ACC112 (cell line): ENCODE results near the gene NEDD8.
A peak's percentile ranks its signal among the peaks of the same experiment; 100 is the strongest.

Experiments used
- H2AFZ ChIP-seq: fragments of 200-600 bp; sonication (generic); one replicate; pipeline ENCODE4 v1.6.0; 2017; ENCODE audit warnings: antibody characterized with exemption, low read length; ENCODE audit not compliant: unreplicated experiment
- H3K27ac ChIP-seq: fragments of 200-600 bp; sonication (generic); 2 replicates; pipeline ENCODE4 v1.5.1; 2014; ENCODE audit warnings: low read depth, mild to moderate bottlenecking, antibody characterized with exemption, low read length, moderate library complexity
- H3K27me3 ChIP-seq: fragments of 200-600 bp; sonication (generic); 2 replicates; pipeline ENCODE4 v1.6.1; 2014; ENCODE audit warnings: mild to moderate bottlenecking, antibody characterized with exemption, low read length, moderate library complexity, mixed read lengths; ENCODE audit not compliant: insufficient read depth
- H3K36me3 ChIP-seq: fragments of 200-600 bp; sonication (generic); 2 replicates; pipeline ENCODE4 v1.6.1; 2016; ENCODE audit warnings: mild to moderate bottlenecking, antibody characterized with exemption, low read length, moderate library complexity, mixed read lengths; ENCODE audit not compliant: insufficient read depth
- H3K4me1 ChIP-seq: fragments of 200-600 bp; sonication (generic); one replicate; pipeline ENCODE4 v1.6.1; 2016; ENCODE audit warnings: low read length, mixed read lengths; ENCODE audit not compliant: insufficient read depth, unreplicated experiment, control insufficient read depth
- H3K4me3 ChIP-seq: fragments of 200-600 bp; sonication (generic); 2 replicates; pipeline ENCODE4 v1.5.1; 2014; ENCODE audit warnings: mild to moderate bottlenecking, low read depth, low read length
- H3K79me2 ChIP-seq: fragments of 200-600 bp; sonication (generic); one replicate; pipeline ENCODE4 v1.6.0; 2016; ENCODE audit warnings: low read length; ENCODE audit not compliant: control insufficient read depth, unreplicated experiment, insufficient read depth

The NEDD8 gene

DNA sequence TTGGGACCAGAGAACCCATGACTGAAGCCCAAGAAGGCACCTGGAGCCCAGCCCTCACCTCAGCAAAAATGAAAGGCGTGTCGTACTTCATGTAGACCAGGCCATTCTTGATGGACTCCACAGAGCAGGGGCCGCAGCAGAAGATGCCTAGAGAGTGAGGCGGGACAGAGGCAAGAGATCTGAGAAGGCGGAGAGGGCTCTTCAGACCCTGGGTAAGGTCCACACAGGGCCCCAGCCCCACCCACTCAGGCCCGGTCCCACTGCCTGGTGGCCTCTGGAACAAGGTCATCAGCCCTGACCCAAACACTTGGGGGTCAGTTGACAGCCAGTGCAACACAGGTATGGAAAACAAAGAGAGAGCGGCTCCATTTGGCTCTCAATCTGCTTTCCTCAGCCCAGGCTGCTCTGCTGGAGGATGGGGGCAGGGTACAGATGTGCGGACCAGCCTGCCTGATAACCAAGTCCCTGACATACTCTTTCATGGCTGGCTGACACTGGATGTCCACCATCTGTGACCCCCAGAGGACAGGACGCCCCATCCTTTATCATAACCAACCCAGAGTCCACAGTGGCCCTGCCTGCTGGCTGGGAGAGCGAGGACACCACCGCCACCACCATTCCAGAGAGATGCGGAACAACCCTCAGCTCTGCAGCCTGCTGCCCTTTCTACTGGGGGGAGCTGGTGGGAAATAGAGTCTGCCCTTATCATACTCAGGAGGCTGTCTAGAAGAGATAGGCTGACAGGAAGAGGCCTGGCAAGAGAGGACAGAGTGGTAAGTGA lies 24.0 kb upstream of the NEDD8 start:
- no peak overlapping the region for H3K4me3 ChIP-seq
- no peak overlapping the region for H3K27ac ChIP-seq
- no peaks in the 10 kb centered on the region for H3K27me3 ChIP-seq
- H3K36me3 ChIP-seq: no peaks in the 10 kb centered on the region
- peaks cover 20% of the 10 kb centered on the region for H3K4me1 ChIP-seq
- H2AFZ ChIP-seq: no peak overlapping the region
- no peaks in the 10 kb centered on the region for H3K79me2 ChIP-seq

DNA sequence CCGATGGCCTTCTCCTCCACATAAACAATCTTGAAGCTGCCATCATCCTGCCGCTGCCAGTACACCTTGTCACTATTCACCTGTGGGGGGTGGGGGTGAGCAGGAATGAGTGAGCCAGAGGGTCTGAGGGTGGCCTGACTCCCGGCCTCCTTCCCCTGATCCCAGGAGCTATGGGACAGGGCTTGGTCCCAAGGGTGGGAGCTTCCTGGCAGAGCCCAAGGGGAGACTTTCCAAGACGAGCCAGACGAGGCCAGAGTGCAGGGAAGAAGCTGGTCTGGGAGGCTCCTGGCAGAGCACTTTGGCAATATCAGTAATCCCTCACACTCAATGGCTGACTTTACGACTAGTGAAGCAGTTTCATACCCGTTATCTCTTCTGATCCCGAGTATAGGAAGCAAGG lies 23.3 kb upstream of the NEDD8 start:
- H3K27ac ChIP-seq: no peak overlapping the region
- peaks cover 27% of the 10 kb centered on the region for H3K4me1 ChIP-seq
- H2AFZ ChIP-seq: no peak overlapping the region
- H3K27me3 ChIP-seq: no peaks in the 10 kb centered on the region
- no peaks in the 10 kb centered on the region for H3K79me2 ChIP-seq
- no peak overlapping the region for H3K4me3 ChIP-seq
- no peaks in the 10 kb centered on the region for H3K36me3 ChIP-seq

DNA sequence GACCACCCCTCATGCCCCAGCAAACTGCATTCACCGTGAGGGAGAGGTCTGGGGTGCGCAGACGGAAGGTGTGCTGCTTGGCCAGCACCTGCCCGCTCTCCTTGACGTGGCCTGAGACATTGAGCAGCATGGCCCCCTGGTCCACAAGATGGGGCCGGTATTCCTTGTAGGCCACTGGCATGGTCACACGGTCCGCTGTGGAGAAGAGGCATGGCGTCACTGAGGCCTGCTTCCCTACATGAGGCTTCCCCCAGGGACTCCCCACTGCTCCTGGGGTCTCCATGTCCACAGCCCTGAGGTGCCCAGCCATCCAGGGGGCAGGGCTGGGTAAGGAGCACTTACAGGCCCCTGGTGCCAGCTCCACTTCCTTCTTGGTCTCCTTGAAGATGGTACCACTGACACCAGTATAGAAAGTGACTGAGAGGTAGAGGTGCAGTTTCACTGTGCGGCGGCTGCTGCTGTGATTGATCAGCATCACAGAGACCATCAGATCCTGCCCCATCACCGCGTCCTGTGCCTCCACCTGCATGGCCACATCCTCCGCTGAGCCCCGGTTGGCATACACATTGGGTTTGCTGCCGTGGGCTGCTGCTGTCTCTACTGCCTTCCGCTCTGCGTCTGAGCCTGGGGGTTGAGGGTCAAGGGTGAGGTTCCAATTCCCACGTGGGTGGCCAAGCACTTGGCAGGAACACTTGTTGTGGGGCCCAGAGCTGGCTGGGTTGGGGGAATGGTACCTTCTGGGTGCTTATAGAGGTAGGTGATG lies 22.6 kb upstream of the NEDD8 start:
- no peak overlapping the region for H2AFZ ChIP-seq
- H3K36me3 ChIP-seq: no peaks in the 10 kb centered on the region
- H3K4me3 ChIP-seq: no peak overlapping the region
- H3K79me2 ChIP-seq: no peaks in the 10 kb centered on the region
- peaks cover 29% of the 10 kb centered on the region for H3K4me1 ChIP-seq
- H3K27me3 ChIP-seq: no peaks in the 10 kb centered on the region
- no peak overlapping the region for H3K27ac ChIP-seq

DNA sequence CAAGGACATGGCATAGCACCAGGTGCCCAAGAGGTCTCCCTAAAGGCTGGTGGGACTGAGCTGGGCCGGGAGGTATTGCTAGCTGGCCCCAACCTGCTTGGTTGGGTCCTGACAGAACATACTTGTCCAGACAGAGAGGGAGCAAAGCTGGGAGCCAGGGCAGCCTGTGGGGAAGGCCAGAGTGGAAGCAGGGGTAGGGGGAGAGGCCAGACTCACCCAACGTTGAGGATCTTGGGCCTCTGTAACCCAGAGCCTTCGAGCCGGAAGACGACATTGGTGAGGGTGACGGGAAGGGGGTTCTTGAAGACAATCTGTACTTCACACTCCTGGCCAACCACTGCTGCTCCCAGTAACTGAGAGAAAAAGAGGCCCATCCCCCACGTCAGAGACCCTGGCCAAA lies 21.8 kb upstream of the NEDD8 start:
- no peaks in the 10 kb centered on the region for H3K36me3 ChIP-seq

DNA sequence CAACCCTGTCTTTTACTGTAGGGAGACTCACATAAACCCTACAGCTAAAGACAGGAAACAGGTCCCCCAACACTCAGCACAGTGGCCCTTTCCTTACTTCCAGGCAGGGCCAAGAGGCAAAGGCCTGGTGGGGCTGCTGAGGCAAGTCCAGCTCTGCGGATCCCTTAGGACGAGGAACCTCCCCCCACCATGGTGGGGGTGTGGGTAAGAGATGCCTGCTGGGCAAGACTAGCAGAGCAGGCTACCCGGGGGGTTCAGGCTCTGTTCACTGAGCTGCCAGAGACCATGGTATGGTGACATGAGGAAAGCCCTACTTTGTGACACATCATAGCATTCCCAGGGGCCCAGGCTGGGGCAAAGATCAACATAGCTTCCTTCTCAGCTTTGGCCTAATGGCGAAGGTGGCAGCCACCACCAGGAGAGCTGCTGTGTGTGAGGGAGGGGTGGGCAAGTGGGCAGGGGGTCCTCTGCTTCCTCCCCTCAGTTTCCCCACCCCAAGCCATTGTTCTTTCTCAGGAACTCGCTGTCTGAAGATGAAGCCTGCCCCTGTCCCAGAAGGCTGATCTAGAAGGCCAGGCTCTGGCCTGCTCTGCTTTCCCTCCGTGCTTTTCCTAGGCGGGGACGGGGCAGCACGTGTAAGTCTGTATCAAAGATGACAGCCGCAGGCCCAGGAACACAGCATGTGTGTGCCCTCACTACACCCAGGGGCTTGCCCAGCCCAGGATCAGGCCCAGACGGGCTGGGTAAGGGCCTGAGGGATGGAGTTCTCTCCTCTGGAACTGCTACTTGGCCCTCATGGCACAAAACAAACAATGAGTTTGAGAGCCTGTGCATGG lies 20.3 kb upstream of the NEDD8 start:
- Histone ChIP-seq H3K4me3 (no peak overlapping the region), H3K36me3 (no peaks in the 10 kb centered on the region), H3K79me2 (no peaks in the 10 kb centered on the region), H3K4me1 (peaks cover 20% of the 10 kb centered on the region), H3K27ac (no peak overlapping the region), H3K27me3 (no peaks in the 10 kb centered on the region), H2AFZ (no peak overlapping the region)

More for the DNA sequence above, 21.8 kb upstream of the NEDD8 start:
- H3K4me3 ChIP-seq: no peak overlapping the region
- H2AFZ ChIP-seq: no peak overlapping the region
- peaks cover 22% of the 10 kb centered on the region for H3K4me1 ChIP-seq
- H3K27ac ChIP-seq: no peak overlapping the region
- H3K27me3 ChIP-seq: no peaks in the 10 kb centered on the region
- H3K79me2 ChIP-seq: no peaks in the 10 kb centered on the region

DNA sequence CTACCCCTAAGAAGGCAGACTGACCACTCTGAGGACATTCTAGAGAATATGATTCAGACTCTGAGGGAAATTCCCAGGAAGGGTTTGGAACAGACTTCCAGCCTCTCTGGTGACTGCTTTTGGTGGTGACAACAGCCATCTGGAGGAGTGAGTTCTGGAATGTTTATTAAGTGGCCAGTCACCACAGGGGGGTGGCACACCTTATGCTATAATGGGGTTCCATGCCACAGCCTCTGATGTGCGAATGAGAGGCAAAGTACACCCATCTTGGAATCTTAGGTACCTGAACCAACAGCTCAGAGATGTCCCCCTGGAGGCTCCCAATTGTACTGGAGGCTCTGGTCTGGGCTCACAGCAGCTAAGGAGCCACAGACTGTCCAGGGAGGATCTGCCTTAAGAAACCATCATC lies 19.7 kb upstream of the NEDD8 start:
- no peak overlapping the region for H3K4me3 ChIP-seq
- H3K4me1 ChIP-seq: peaks cover 22% of the 10 kb centered on the region
- H3K27ac ChIP-seq: no peak overlapping the region

DNA sequence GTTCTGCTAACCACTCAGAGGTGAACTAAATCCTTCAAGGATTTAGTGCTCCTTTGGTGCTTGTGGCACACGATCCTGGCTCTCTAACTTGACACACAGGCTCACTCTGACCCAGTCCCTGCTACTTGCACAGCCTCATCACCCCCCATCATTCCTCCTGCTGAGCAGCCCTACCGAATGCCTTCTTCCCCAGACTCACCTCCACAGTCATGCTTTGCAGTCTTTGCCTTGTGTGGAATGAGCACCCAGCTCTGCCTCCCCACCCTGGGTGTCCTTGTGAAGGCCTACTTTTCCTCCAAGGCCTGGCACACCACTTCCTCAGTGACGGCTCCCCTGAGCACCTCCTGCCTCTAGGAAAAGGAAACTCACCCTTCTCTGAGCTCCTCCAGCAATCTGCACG lies 18.2 kb upstream of the NEDD8 start:
- H3K4me1 ChIP-seq: peaks cover 26% of the 10 kb centered on the region
- no peak overlapping the region for H3K27ac ChIP-seq
- no peak overlapping the region for H3K4me3 ChIP-seq
- H2AFZ ChIP-seq: no peak overlapping the region
- H3K27me3 ChIP-seq: no peaks in the 10 kb centered on the region
- H3K79me2 ChIP-seq: no peaks in the 10 kb centered on the region
- no peaks in the 10 kb centered on the region for H3K36me3 ChIP-seq

More for the DNA sequence above, 19.7 kb upstream of the NEDD8 start:
- Histone ChIP-seq H3K79me2 (no peaks in the 10 kb centered on the region), H3K36me3 (no peaks in the 10 kb centered on the region), H3K27me3 (no peaks in the 10 kb centered on the region), H2AFZ (no peak overlapping the region)

DNA sequence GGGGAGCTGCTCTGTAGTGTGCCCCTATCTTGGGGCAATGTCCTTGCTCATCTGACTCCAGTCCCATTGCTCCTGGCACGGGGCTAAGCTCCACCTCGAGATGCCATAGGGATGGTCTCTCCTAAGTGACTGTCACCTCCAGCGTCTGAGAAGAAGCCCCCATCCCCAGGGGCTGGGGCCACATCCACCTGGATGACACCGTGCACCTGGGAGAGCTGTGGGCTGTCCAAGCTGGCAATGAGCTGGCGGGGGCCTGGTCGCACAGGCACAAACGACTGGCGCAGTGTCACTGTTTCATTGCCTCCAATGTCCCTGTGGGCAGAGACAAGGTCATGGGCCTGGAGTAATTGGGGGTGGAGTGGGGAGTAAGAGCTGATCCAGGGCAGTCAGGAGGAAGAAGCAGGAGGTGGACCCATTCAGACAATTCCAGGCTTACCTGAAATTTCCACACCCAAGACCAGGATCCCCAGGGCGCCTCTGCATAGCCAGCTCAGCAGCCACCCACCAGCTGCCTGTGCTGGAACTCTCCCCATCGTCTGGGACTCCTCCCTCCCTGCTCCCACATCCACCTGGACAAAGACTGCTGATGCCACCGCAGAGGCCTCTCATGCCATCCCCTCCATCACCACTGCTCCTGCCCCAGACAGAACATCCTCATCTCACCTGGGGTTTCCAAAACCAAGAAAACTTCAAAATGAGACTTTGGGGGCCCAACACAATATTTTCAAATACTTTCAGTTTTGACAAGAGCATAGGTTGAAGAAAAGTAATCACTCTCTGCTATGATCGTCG lies 17.3 kb upstream of the NEDD8 start:
- no peak overlapping the region for H3K4me3 ChIP-seq
- H3K36me3 ChIP-seq: no peaks in the 10 kb centered on the region
- H3K27ac ChIP-seq: no peak overlapping the region
- H2AFZ ChIP-seq: no peak overlapping the region
- H3K79me2 ChIP-seq: no peaks in the 10 kb centered on the region
- H3K27me3 ChIP-seq: no peaks in the 10 kb centered on the region
- peaks cover 26% of the 10 kb centered on the region for H3K4me1 ChIP-seq

DNA sequence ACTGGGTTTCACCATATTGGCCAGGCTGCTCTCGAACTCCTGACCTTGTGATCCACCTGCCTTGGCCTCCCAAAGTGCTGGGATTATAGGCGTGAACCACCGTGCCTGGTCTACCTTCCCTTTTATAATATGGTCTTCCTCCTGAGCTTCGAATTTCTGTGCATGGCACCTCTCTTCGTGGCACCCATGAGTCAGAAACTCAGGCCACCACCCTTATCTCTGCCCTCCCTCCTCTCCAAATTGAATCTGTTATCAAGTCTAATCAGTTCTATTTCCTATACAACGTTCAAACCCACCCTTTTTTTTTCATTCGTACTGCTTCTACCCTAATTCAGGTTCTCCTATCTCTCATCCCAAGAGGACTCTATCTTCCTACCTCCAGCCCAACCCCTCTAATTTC lies 15.3 kb upstream of the NEDD8 start:
- Histone ChIP-seq H2AFZ (no peak overlapping the region), H3K79me2 (no peaks in the 10 kb centered on the region), H3K4me3 (no peak overlapping the region), H3K36me3 (no peaks in the 10 kb centered on the region), H3K4me1 (peaks cover 31% of the 10 kb centered on the region), H3K27ac (no peak overlapping the region), H3K27me3 (no peaks in the 10 kb centered on the region)

DNA sequence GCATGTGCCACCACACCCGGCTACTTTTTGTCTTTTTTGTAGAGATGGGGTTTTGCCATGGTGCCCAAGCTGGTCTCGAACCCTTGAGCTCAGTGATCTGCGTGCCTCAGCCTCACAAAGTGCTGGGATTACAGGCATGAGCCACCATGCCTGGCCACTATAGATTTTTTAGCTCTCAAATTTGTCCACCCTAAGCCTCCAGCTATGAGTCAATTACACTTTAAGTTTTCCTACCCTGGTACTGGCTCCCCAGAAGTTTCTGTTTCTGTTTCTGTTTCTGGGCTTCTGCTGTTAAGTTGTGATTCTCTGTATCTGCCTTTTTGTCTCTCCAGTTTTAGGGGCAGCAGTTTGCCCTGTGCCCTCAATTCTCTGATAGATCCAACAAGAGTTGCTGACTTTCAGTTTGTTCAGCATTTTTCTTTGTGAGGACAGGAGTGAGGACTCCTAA lies 14.6 kb upstream of the NEDD8 start:
- peaks cover 25% of the 10 kb centered on the region for H3K4me1 ChIP-seq
- H3K36me3 ChIP-seq: no peaks in the 10 kb centered on the region
- peaks cover 3% of the 10 kb centered on the region for H3K79me2 ChIP-seq
- peak overlapping the region; percentile 47 for H3K27ac ChIP-seq
- peak overlapping the region; percentile 55 for H2AFZ ChIP-seq
- no peaks in the 10 kb centered on the region for H3K27me3 ChIP-seq
- H3K4me3 ChIP-seq: no peak overlapping the region
